Trophoblast cell (in vitro differentiated cells and primary cell): Measurements from ENCODE around the gene RELCH.
A peak's percentile ranks its signal among the peaks of the same experiment; 100 is the strongest.

Experiments
- DNase-seq, 2 donors: peaks; one replicate each; pipeline ENCODE4 v3.0.0-alpha.2; 2016
- H2AFZ ChIP-seq: 2 replicates; pipeline ENCODE4 v1.6.1; 2013; ENCODE audit warnings: low read length, moderate library complexity, mild to moderate bottlenecking; ENCODE audit not compliant: insufficient read depth, poor library complexity
- H2AK5ac ChIP-seq: 2 replicates; pipeline ENCODE4 v1.6.1; 2013; ENCODE audit warnings: mild to moderate bottlenecking, low read length
- H2BK120ac ChIP-seq: 2 replicates; pipeline ENCODE4 v1.6.1; 2013; ENCODE audit warnings: low read length, mild to moderate bottlenecking, moderate library complexity; ENCODE audit not compliant: insufficient read depth, poor library complexity
- H2BK12ac ChIP-seq: 2 replicates; pipeline ENCODE4 v1.6.1; 2013; ENCODE audit warnings: mild to moderate bottlenecking, low read length, moderate library complexity
- H2BK5ac ChIP-seq: 2 replicates; pipeline ENCODE4 v1.6.1; 2013; ENCODE audit warnings: low read length, low read depth, moderate library complexity, mild to moderate bottlenecking; ENCODE audit not compliant: poor library complexity
- H3K14ac ChIP-seq: 2 replicates; pipeline ENCODE4 v1.6.1; 2013; ENCODE audit warnings: mild to moderate bottlenecking, low read length
- H3K18ac ChIP-seq: 2 replicates; pipeline ENCODE4 v1.6.1; 2013; ENCODE audit warnings: mild to moderate bottlenecking, low read length
- H3K23ac ChIP-seq: 2 replicates; pipeline ENCODE4 v1.6.1; 2013; ENCODE audit warnings: low read length
- H3K27ac ChIP-seq: 2 replicates; pipeline ENCODE4 v1.5.1; 2013; ENCODE audit warnings: low read depth, mild to moderate bottlenecking, inconsistent platforms, low read length, moderate library complexity
- H3K27me3 ChIP-seq: 2 replicates; pipeline ENCODE4 v1.6.1; 2013; ENCODE audit warnings: inconsistent platforms, mild to moderate bottlenecking, low read length, moderate library complexity; ENCODE audit not compliant: insufficient read depth
- H3K36me3 ChIP-seq, 2 experiments: 1 replicate in 1 of 2; 2 replicates in 1 of 2; pipeline ENCODE4 v1.6.1; 2013; ENCODE audit warnings: low read length in 2 of 2, mild to moderate bottlenecking in 2 of 2, moderate library complexity in 1 of 2; ENCODE audit not compliant: insufficient read depth in 2 of 2, control insufficient read depth in 1 of 2
- H3K4ac ChIP-seq: 2 replicates; pipeline ENCODE4 v1.6.1; 2013; ENCODE audit warnings: low read depth, mild to moderate bottlenecking, low read length, moderate library complexity
- H3K4me1 ChIP-seq, 2 experiments: 1 replicate in 1 of 2; 2 replicates in 1 of 2; pipeline ENCODE4 v1.6.1; 2013; ENCODE audit warnings: low read length in 2 of 2, mild to moderate bottlenecking in 2 of 2, moderate library complexity in 1 of 2; ENCODE audit not compliant: insufficient read depth in 2 of 2, control insufficient read depth in 1 of 2
- H3K4me2 ChIP-seq: 2 replicates; pipeline ENCODE4 v1.6.1; 2013; ENCODE audit warnings: inconsistent platforms, mild to moderate bottlenecking, low read length, moderate library complexity
- H3K4me3 ChIP-seq: 2 replicates; pipeline ENCODE4 v1.5.1; 2013; ENCODE audit warnings: mild to moderate bottlenecking, low read depth, low read length, inconsistent platforms
- H3K79me1 ChIP-seq: one replicate; pipeline ENCODE4 v1.6.1; 2013; ENCODE audit warnings: low read length
- H3K79me2 ChIP-seq: 2 replicates; pipeline ENCODE4 v1.6.1; 2013; ENCODE audit warnings: low read length, mild to moderate bottlenecking; ENCODE audit not compliant: control insufficient read depth, insufficient read depth, poor library complexity
- H3K9ac ChIP-seq: 2 replicates; pipeline ENCODE4 v1.6.1; 2013; ENCODE audit warnings: mild to moderate bottlenecking, low read length
- H3K9me3 ChIP-seq: 2 replicates; pipeline ENCODE4 v1.6.1; 2013; ENCODE audit warnings: low read depth, mild to moderate bottlenecking, control low read depth, inconsistent platforms, low read length; ENCODE audit not compliant: insufficient read depth
- H4K12ac ChIP-seq: 2 replicates; pipeline ENCODE4 v1.6.1; 2013; ENCODE audit warnings: low read depth, mild to moderate bottlenecking, low read length, moderate library complexity
- H4K8ac ChIP-seq: 2 replicates; pipeline ENCODE4 v1.6.1; 2013; ENCODE audit warnings: low read depth, mild to moderate bottlenecking, low read length, moderate library complexity
- H4K91ac ChIP-seq: one replicate; pipeline ENCODE4 v1.6.1; 2013; ENCODE audit warnings: low read depth, mild to moderate bottlenecking, low read length, moderate library complexity
- WGBS: extraction: QIAGEN DNeasy Blood & Tissue Kit; methylation state at CpG from one replicate; pipeline ENCODE4 v1.1.7; 2013; ENCODE audit warnings: missing lambda C conversion rate; ENCODE audit not compliant: insufficient read length, insufficient coverage; ENCODE audit errors: extremely low coverage; 5-methylcytosine and 5-hydroxymethylcytosine counted together

RELCH gene

GRCh38 chr18:62337336-62337735 lies 150.3 kb downstream of the RELCH start:
- Histone ChIP-seq H3K9ac (no peak overlapping the region), H3K18ac (no peak overlapping the region), H2BK120ac (no peak overlapping the region), H2BK5ac (no peak overlapping the region), H4K8ac (no peak overlapping the region), H4K12ac (no peak overlapping the region), H3K23ac (no peak overlapping the region), H4K91ac (no peak overlapping the region), H2AK5ac (no peak overlapping the region), H3K79me1 (no peaks in the 10 kb centered on the region), H3K4ac (no peak overlapping the region), H3K4me3 (no peak overlapping the region), H3K4me2 (no peak overlapping the region), H3K14ac (no peak overlapping the region), H3K27me3 (no peaks in the 10 kb centered on the region), H2BK12ac (no peak overlapping the region), H3K27ac (no peak overlapping the region), H3K9me3 (peaks cover 6% of the 10 kb centered on the region), H3K79me2 (no peaks in the 10 kb centered on the region), H2AFZ (no peak overlapping the region), H3K36me3 (no peaks in the 10 kb centered on the region), H3K4me1 (peaks cover 0 to 3% of the 10 kb centered on the region in 2 experiments)
- WGBS, result no CpG with 5 or more reads among the region's 7 CpGs
- DNase-seq, result no peak

- H3K4ac ChIP-seq, result no peak overlapping the region
- H3K79me2 ChIP-seq, result no peaks in the 10 kb centered on the region
- H3K9ac ChIP-seq, result no peak overlapping the region
- no peaks in the 10 kb centered on the region for H3K27me3 ChIP-seq
- H2BK12ac ChIP-seq, result no peak overlapping the region
- peaks cover 6% of the 10 kb centered on the region for H3K9me3 ChIP-seq
- WGBS, result no CpG with 5 or more reads among the region's 10 CpGs
- no peak overlapping the region for H3K18ac ChIP-seq
- H3K4me3 ChIP-seq, result no peak overlapping the region
- no peak overlapping the region for H4K12ac ChIP-seq
- no peak overlapping the region for H2AK5ac ChIP-seq
- no peak overlapping the region for H4K91ac ChIP-seq
- no peak overlapping the region for H2BK5ac ChIP-seq
- no peak overlapping the region for H2AFZ ChIP-seq
- H3K79me1 ChIP-seq, result no peaks in the 10 kb centered on the region
- H3K23ac ChIP-seq, result no peak overlapping the region
- DNase-seq, result no peak
- no peak overlapping the region for H3K14ac ChIP-seq
- H4K8ac ChIP-seq, result no peak overlapping the region
- no peaks in the 10 kb centered on the region for H3K36me3 ChIP-seq
- H3K4me2 ChIP-seq, result no peak overlapping the region
- H3K27ac ChIP-seq, result no peak overlapping the region
- peaks cover 0 to 3% of the 10 kb centered on the region in 2 experiments for H3K4me1 ChIP-seq
- no peak overlapping the region for H2BK120ac ChIP-seq
These were observed 151.5 kb downstream of the RELCH start for GRCh38 chr18:62338446-62339105.

GRCh38 chr18:62339106-62339988 lies 152.3 kb downstream of the RELCH start:
- DNase-seq, result peak in 1 of 2 donors; percentile 56
- H3K23ac ChIP-seq, result no peak overlapping the region
- WGBS, result no CpG with 5 or more reads among the region's 15 CpGs

GRCh38 chr18:62340996-62341395 lies 153.9 kb downstream of the RELCH start:
- Histone ChIP-seq H3K9me3 (peaks cover 2% of the 10 kb centered on the region), H3K9ac (no peak overlapping the region), H3K23ac (no peak overlapping the region), H3K79me1 (no peaks in the 10 kb centered on the region), H4K91ac (no peak overlapping the region), H3K4me1 (no peaks in the 10 kb centered on the region), H4K12ac (no peak overlapping the region), H3K27me3 (no peaks in the 10 kb centered on the region), H3K36me3 (no peaks in the 10 kb centered on the region), H2BK5ac (no peak overlapping the region), H2BK120ac (no peak overlapping the region), H2AFZ (no peak overlapping the region), H3K4me3 (no peak overlapping the region), H4K8ac (no peak overlapping the region), H3K18ac (no peak overlapping the region), H3K79me2 (no peaks in the 10 kb centered on the region), H3K4me2 (no peak overlapping the region), H3K4ac (no peak overlapping the region), H3K27ac (no peak overlapping the region), H2BK12ac (no peak overlapping the region), H2AK5ac (no peak overlapping the region), H3K14ac (no peak overlapping the region)
- WGBS, result no CpG with 5 or more reads among the region's 9 CpGs
- DNase-seq, result no peak

More at GRCh38 chr18:62339106-62339988, 152.3 kb downstream of the RELCH start:
- no peak overlapping the region for H3K14ac ChIP-seq
- H3K18ac ChIP-seq, result no peak overlapping the region
- no peak overlapping the region for H3K9ac ChIP-seq
- no peak overlapping the region for H2AFZ ChIP-seq
- H3K79me2 ChIP-seq, result no peaks in the 10 kb centered on the region
- no peak overlapping the region for H3K27ac ChIP-seq
- H3K79me1 ChIP-seq, result no peaks in the 10 kb centered on the region
- no peak overlapping the region for H4K8ac ChIP-seq
- no peak overlapping the region for H2BK5ac ChIP-seq
- H2AK5ac ChIP-seq, result no peak overlapping the region
- no peaks in the 10 kb centered on the region for H3K27me3 ChIP-seq
- H3K9me3 ChIP-seq, result peaks cover 2% of the 10 kb centered on the region
- no peaks in the 10 kb centered on the region for H3K36me3 ChIP-seq
- H4K12ac ChIP-seq, result no peak overlapping the region
- H3K4me2 ChIP-seq, result no peak overlapping the region
- H3K4me1 ChIP-seq, result peaks cover 0 to 3% of the 10 kb centered on the region in 2 experiments
- H3K4me3 ChIP-seq, result no peak overlapping the region
- H2BK12ac ChIP-seq, result no peak overlapping the region
- no peak overlapping the region for H2BK120ac ChIP-seq
- no peak overlapping the region for H3K4ac ChIP-seq
- no peak overlapping the region for H4K91ac ChIP-seq
